ENCODE results near the gene SUDS3. TPM values are rescaled to one million over a fixed set of nuclear protein-coding genes. Genes with fewer than 3 reads are reported as not detected.

Gene SUDS3
- total RNA-seq, 1 experiment from 2014 or later = 39.1 TPM

- DNase-seq (ENCODE audit: low spot score) = no peak
- in situ Hi-C loops (cut with HindIII; ENCODE audit: low sequenced_read_pairs) = no loop called here
These were observed 21.5 kb upstream of the SUDS3 start for GRCh38 chr12:118354903-118355302.

GRCh38 chr12:118355843-118356242, 20.5 kb upstream of the SUDS3 start:
- no peak for DNase-seq (ENCODE audit: low spot score)
- in situ Hi-C loops (cut with HindIII; ENCODE audit: low sequenced_read_pairs) = no loop called here

- in situ Hi-C loops (cut with HindIII; ENCODE audit: low sequenced_read_pairs) = no loop called here
- no peak for DNase-seq (ENCODE audit: low spot score)
These were observed 19.5 kb upstream of the SUDS3 start for GRCh38 chr12:118356809-118357256.

GRCh38 chr12:118357257-118358007, 18.9 kb upstream of the SUDS3 start:
- DNase-seq (ENCODE audit: low spot score) = no peak
- in situ Hi-C loops (cut with HindIII; ENCODE audit: low sequenced_read_pairs) = no loop called here

- in situ Hi-C loops (cut with HindIII; ENCODE audit: low sequenced_read_pairs) = no loop called here
- DNase-seq (ENCODE audit: low spot score) = no peak
These were observed 18.4 kb upstream of the SUDS3 start for GRCh38 chr12:118358008-118358359.

GRCh38 chr12:118358612-118359540, 17.5 kb upstream of the SUDS3 start:
- in situ Hi-C loops (cut with HindIII; ENCODE audit: low sequenced_read_pairs) = no loop called here
- DNase-seq (ENCODE audit: low spot score) = no peak

GRCh38 chr12:118359541-118359915, 16.8 kb upstream of the SUDS3 start:
- in situ Hi-C loops (cut with HindIII; ENCODE audit: low sequenced_read_pairs) = no loop called here
- DNase-seq (ENCODE audit: low spot score) = no peak

- in situ Hi-C loops (cut with HindIII; ENCODE audit: low sequenced_read_pairs) = no loop called here
- no peak for DNase-seq (ENCODE audit: low spot score)
These were observed 15.3 kb upstream of the SUDS3 start for GRCh38 chr12:118361092-118361404.

GRCh38 chr12:118361889-118362288, 14.5 kb upstream of the SUDS3 start:
- in situ Hi-C loops (cut with HindIII; ENCODE audit: low sequenced_read_pairs) = no loop called here
- no peak for DNase-seq (ENCODE audit: low spot score)

- in situ Hi-C loops (cut with HindIII; ENCODE audit: low sequenced_read_pairs) = no loop called here
- no peak for DNase-seq (ENCODE audit: low spot score)
These were observed 7.5 kb upstream of the SUDS3 start for GRCh38 chr12:118368821-118369220.

GRCh38 chr12:118370601-118371000, 5.8 kb upstream of the SUDS3 start:
- in situ Hi-C loops (cut with HindIII; ENCODE audit: low sequenced_read_pairs) = no loop called here
- DNase-seq (ENCODE audit: low spot score) = no peak

GRCh38 chr12:118371321-118372282, 4.8 kb upstream of the SUDS3 start:
- peak; percentile 6 for DNase-seq (ENCODE audit: low spot score)
- in situ Hi-C loops (cut with HindIII; ENCODE audit: low sequenced_read_pairs) = no loop called here

GRCh38 chr12:118372541-118373495, 3.5 kb upstream of the SUDS3 start, which contains the start of gene TAOK3:
Gene TAOK3 (minus strand): TSS chr12:118372907. CDS start chr12:118255567, 117,340 bp downstream.
- in situ Hi-C loops (cut with HindIII; ENCODE audit: low sequenced_read_pairs) = no loop called here

GRCh38 chr12:118373616-118374015, 2.7 kb upstream of the SUDS3 start:
- in situ Hi-C loops (cut with HindIII; ENCODE audit: low sequenced_read_pairs) = no loop called here
- DNase-seq (ENCODE audit: low spot score) = no peak

More at GRCh38 chr12:118372541-118373495, 3.5 kb upstream of the SUDS3 start, which contains the start of gene TAOK3:
- DNase-seq (ENCODE audit: low spot score) = peak; percentile 99

GRCh38 chr12:118374126-118374725, 2.1 kb upstream of the SUDS3 start:
- in situ Hi-C loops (cut with HindIII; ENCODE audit: low sequenced_read_pairs) = no loop called here

GRCh38 chr12:118374909-118375308, 1.4 kb upstream of the SUDS3 start:
- in situ Hi-C loops (cut with HindIII; ENCODE audit: low sequenced_read_pairs) = no loop called here

More at GRCh38 chr12:118374126-118374725, 2.1 kb upstream of the SUDS3 start:
- DNase-seq (ENCODE audit: low spot score) = no peak

GRCh38 chr12:118375348-118375747, 1.0 kb upstream of the SUDS3 start:
- DNase-seq (ENCODE audit: low spot score) = no peak
- in situ Hi-C loops (cut with HindIII; ENCODE audit: low sequenced_read_pairs) = no loop called here

More at GRCh38 chr12:118374909-118375308, 1.4 kb upstream of the SUDS3 start:
- no peak for DNase-seq (ENCODE audit: low spot score)

Data from G401 (cell line).